Measurements from ENCODE around the gene CCDC74A. TPM values are rescaled to one million over a fixed set of nuclear protein-coding genes. Genes with fewer than 3 reads are reported as not detected.
"Not testable (repeated sequence)": the region's sequence is repeated elsewhere in the genome, so short reads cannot be mapped to it uniquely, and the experiment has no call there.

Gene CCDC74A
- total RNA-seq = 0.30 TPM

DNA sequence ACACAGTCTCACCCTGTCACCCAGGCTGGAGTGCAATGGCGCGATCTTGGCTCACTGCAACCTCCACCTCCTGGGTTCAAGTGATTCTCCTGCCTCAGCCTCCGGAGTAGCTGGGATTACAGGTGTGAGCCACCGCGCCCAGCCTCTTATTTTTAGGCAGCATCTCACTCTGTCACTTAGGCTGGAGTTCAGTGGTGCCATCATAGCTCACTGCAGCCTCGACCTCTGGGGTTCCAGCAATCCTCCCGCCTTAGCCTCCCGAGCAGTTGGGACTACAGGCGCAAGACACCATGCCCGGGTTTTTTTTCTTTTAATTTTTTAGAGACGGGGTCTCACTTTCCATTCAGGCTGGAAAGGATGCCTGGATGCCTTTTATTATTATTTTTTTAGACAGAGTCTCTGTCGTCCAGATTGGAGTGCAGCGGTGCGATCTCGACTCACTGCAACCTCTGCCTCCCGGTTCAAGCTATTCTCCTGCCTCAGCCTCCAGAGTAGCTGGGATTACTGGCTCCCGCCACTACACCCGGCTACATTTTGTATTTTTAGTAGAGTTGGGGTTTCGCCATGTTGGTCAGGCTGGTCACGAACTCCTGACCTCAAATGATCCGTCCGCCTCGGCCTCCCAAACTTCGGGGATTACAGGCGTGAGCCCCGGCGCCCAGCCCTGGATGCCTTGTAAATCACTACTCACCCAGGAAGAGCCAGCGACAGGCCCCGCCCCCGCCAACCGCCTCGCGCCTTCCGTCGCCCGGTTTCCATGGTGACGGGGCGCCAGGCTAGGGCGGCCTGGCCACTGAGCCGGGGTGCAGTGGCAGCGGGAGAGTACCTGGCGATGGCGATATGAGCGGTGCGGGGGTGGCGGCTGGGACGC, at the start of gene CCDC74A:
TSS of gene CCDC74A (plus strand) at position 758 of the 871 bp plus-strand sequence. CDS start at position 841, 83 bp downstream.
- ATAC-seq = peak; percentile 88
- DNase-seq (ENCODE audit: low spot score) = peak; percentile 59

DNA sequence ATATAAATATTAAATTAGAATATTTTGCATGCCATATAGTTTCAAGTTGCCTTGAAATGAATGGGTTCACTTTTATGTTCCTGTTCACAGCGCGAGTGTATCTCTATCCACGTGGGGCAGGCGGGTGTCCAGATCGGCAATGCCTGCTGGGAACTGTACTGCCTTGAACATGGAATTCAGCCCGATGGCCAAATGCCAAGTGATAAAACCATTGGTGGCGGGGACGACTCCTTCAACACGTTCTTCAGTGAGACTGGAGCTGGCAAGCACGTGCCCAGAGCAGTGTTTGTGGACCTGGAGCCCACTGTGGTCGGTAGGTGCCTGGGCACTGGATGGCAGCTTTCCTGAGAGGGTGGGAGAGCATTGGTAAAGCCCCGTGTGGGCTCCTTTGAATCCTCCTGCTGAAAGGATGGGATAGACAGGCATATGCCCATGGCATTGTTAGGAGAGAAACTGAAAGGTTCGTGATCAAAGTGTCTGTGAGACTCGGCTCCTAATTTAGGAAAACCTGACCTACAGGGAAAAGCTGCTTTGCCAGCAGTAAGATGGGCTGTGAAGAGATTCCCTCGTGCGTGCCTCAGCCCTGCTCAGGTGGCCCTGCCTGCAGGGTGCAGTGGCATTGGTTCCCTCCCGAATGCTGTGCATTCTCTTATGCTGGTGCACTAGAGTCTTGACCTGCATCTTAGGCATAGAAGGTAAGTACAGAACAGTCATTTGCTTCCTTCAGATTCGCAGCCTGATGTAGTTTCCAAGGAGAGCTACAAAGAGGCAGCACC, 49.4 kb upstream of the CCDC74A start:
- not testable (repeated sequence) for DNase-seq (ENCODE audit: low spot score); ATAC-seq

DNA sequence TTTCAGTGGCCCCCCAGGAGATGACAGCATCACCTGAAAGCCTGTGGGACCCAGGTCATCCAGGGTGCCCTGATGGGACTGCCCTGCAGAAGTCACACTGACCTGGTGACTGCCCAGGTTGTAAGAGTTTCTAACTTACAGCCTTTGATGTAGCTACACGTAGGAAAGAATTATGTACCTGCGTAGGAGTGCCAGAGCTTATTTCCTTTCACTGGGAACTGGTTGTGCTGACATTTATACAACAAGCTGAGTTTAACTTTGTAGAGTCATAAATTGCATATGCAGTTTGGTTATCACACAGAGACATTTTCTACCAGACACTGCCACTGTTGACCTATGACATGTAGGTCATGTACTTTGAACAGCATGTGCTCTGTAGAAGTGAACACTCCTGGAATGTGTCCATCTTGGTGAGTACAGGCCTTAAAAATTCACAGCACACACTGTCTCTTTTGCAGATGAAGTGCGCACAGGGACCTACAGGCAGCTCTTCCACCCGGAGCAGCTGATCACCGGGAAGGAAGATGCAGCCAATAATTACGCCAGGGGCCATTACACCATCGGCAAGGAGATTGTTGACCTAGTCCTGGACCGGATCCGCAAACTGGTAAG, 48.7 kb upstream of the CCDC74A start:
- peak; percentile 91 for ATAC-seq
- DNase-seq (ENCODE audit: low spot score) = not testable (repeated sequence)

DNA sequence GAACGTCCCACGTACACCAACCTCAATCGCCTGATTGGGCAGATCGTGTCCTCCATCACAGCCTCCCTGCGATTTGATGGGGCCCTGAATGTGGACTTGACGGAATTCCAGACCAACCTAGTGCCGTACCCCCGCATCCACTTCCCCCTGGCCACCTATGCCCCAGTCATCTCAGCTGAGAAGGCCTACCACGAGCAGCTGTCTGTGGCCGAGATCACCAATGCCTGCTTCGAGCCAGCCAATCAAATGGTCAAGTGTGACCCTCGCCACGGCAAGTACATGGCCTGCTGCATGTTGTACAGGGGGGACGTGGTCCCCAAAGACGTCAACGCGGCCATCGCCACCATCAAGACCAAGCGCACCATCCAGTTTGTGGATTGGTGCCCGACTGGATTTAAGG, 47.3 kb upstream of the CCDC74A start:
- peak; percentile 18 for DNase-seq (ENCODE audit: low spot score)
- not testable (repeated sequence) for ATAC-seq

DNA sequence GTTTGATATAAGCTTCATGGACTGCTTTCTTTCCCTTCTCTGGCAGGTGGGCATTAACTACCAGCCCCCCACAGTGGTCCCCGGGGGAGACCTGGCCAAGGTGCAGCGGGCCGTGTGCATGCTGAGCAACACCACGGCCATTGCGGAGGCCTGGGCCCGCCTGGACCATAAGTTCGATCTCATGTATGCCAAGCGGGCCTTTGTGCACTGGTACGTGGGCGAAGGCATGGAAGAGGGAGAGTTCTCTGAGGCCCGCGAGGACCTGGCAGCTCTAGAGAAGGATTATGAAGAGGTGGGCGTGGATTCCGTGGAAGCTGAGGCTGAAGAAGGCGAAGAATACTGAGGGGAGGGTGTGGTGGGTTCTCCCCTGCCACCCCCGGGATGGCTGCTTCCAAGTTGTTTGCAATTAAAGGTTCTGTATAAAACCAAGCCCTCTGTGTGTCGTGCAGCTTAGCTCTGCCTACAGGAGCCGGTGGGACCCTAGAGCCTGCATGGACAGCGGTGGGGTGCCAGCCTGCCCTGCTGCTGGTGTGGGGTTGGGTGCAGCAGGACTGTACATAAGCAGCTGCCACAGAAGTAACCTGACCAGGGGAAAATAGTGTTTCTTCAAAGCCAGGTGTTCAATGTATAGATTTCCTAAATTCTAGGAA, 45.1 kb upstream of the CCDC74A start:
- not testable (repeated sequence) for DNase-seq (ENCODE audit: low spot score)

DNA sequence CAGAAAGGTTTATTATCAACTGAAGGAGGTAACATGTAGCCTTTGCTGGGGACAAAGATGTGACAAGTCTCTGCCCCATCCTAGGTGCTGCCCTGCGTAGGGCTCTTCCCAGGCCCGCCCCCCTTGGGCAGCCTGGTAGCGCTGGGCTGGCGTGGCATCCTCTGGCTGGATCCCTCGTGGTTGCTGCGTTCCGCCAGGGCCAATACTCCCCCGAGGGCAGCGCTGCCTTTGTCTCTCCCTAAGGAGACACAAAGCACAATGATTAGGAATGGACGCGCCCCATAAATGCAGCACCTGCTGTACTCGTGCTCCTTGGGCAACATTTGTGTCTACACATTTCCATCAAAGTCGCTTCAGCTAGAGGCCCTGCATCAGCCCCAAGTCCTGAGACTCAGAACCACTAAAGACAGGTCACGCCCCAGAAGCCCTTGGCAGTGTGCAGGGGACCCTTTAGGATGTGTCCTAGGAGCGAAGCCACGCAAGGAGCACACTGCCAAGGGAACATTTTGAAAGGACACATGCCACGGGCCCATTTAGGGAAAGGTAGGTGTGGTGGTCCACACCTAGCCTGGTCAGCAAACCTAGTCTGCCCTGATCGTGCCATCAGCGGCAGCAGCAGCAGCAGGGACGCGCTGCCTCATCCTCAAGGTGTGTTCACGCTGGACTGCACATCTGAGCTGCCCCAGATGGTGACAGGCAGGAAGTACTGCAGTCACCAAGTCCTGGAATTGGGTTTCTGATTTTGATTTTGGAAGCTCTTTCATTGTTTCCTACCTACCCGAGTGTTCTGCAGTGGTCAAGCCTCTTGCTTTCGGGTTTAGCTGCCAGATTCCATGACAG, 43.5 kb upstream of the CCDC74A start:
- ATAC-seq; DNase-seq (ENCODE audit: low spot score): not testable (repeated sequence)

More for the DNA sequence above, 45.1 kb upstream of the CCDC74A start:
- not testable (repeated sequence) for ATAC-seq

DNA sequence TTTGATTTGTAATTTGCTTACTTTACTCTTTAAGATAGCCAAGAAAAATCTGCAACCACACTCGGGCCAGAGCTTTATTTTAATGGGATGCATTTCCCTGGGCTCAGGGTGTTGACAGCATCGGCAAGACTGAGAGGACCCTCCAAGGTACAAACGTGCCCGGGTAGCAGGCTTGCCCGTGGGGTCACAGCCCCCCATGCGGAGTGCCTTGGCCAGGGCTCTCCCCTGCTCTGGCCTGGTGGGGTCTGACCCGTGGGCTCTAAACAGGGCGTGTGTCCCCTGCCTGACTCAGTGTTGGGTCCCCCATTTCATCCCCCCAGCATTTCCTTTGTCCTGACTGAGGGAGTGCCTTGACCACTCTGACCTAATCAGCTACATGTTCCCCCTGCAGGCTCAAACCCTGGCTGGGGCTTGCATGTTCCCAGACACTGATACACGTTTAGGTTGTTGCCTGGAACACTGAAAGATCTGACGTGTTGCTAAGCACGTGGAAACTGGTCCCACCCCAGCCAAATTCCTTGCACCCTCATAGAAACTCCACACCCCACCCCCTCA, 42.7 kb upstream of the CCDC74A start:
- not testable (repeated sequence) for DNase-seq (ENCODE audit: low spot score); ATAC-seq

DNA sequence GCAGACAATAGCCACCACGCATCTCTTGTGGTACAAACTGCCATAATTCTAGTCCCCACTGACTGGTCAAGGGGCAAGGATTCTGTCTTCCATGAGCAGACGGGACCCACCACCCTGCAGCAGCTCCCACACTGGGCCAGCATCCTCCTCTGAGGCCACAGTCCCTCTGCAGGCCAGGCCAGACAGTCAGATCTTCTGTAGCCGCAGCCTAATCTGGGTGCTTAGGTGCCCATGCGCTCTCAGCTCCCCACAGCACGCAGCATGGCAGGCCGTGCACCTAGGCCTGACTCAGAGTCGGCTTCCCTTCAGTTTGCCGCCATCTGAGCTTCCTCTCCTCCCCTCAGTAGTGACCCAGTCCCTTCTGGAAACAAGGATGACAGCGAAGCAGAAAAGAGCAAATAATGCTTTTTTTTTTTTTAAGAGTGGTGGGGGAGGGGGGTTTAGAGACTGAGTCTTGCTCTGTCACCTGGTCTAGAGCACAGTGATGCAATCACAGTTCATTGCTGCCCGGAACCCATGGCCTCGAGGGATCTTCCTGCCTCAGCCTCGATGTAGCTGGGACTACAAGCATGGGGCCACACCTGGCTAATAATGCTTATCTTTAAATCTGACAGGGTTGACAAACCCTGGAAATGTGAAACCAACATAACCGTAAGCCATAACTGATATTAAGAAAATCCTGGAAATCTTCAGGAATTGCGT, 41.3 kb upstream of the CCDC74A start:
- not testable (repeated sequence) for DNase-seq (ENCODE audit: low spot score); ATAC-seq

DNA sequence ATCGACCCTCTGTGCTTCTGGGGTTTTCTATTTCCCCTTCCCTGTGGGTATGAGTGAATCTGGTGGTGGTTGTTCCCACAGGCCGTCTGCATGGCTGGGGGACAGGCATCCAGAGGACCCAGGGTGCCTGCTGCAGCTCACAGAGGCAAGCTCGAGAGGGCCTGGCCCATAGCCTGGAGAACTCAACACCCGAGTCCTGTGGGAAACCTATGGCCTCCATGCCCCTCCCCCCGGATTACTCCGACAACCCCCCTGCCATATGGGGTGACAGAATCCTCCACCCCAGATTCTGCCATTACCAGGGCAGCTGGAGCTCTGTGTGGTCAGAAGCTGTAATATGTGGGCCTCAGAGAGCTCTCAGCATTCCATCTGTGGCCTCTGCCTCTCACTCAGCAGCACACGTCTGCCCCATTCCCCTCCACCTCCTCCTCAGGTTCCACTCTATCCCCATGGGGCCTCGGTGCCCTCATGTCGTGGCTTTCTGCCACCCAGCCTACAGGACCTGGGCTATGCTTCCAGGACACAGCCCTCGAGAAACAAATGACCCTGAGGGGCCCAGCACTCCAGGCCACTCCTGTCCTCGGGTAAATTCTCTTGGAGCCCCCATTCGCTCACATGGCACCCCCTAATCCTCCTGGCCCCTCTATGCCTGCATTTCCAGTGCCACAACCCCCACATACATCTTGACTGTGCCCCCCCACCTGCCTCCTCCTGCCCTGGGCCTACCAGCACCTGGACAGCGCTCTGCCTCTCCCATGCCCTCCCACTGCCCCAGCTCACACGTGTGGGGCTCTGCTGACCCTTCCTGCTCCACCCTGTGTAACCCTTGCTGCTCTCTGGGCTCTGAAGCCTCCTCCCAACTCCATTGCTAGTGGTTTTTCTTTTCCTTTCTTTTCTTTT, 39.1 kb upstream of the CCDC74A start:
- ATAC-seq (no peak), DNase-seq (ENCODE audit: low spot score) (no peak)

DNA sequence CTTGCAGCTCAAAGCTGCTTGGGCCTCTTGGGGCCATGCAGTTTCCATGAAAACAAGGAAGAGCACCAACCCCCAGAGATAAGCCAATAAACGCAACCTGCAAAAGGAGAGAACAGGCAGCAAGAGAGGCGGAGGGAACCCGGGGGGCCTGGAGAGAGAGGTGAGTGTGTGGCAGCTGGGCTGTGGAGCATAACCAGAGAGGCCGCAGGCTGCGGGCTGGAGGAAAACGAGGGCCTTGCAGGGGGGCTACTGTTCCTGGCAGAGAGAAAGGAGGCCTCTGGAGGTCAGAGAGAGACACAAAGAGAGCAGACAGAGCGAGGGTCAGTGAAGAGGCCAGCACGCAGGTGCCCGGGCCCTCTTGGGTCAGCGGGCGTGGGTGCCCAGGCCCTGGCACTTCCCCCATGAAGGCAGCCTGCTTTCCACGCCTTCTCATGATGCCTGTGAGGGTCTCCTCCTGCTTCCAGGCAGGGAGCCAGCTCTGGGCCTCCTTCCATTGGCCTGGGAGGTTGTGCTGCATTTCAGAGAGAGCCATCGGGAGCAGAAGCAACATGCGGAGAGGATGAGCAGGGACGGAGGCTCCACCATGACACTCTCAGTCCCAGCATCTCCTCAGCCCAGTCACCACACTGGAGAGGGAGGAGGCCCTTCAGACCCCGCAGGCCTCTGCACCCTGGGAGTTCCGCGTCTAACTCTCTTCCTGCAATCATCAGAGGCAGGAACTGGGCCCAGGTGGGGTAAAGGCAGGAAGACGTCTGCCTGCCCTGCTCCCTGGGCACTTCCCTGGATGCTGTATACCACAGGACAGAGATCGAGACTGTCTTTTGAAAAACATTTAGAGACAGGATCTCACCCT, 36.8 kb upstream of the CCDC74A start:
- ATAC-seq; DNase-seq (ENCODE audit: low spot score): not testable (repeated sequence)

DNA sequence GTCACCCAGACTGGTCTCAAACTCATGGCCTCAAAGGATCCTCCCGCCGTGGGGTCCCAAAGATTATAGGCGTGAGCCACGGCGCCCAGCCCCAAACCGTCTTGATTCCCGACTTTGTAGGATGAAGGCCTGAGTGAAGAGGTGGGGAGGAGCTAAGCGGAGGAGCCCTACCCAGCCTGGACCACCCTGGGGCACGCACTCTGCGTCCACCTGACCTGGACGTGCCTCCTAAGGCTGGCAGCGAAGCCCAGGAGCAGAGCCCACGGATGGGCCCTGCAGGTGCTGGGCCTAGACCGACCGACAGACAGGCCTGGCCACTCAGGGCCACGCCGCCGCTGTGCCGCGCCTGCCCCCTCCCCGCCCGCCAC, 36.2 kb upstream of the CCDC74A start:
- peak; percentile 11 for ATAC-seq
- DNase-seq (ENCODE audit: low spot score) = not testable (repeated sequence)

DNA sequence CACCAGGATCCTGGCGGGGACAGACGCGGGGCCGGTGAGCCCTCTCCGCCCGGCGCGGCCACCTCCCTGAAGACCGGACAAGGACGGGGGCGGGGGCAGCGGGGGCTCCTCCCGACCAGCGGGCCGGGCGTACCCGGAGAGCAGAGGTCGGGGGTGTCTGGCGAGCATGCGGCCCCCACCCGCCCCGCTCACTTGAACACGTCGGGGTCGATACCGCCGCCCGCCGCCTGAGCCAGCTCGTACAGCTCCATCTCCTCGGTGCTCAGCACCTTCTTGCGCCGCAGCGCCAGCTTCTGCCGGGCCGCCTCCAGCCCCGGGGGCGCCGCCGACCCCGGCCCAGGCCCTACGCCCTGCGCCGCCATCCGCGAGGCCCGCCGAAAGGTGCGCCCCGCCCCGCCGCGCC, 35.7 kb upstream of the CCDC74A start, which contains the start of gene MZT2A:
TSS of gene MZT2A (minus strand) at position 383 of the 403 bp plus-strand sequence. CDS start at position 362, 21 bp downstream.
- DNase-seq (ENCODE audit: low spot score) = not testable (repeated sequence)
- peak; percentile 1 for ATAC-seq

DNA sequence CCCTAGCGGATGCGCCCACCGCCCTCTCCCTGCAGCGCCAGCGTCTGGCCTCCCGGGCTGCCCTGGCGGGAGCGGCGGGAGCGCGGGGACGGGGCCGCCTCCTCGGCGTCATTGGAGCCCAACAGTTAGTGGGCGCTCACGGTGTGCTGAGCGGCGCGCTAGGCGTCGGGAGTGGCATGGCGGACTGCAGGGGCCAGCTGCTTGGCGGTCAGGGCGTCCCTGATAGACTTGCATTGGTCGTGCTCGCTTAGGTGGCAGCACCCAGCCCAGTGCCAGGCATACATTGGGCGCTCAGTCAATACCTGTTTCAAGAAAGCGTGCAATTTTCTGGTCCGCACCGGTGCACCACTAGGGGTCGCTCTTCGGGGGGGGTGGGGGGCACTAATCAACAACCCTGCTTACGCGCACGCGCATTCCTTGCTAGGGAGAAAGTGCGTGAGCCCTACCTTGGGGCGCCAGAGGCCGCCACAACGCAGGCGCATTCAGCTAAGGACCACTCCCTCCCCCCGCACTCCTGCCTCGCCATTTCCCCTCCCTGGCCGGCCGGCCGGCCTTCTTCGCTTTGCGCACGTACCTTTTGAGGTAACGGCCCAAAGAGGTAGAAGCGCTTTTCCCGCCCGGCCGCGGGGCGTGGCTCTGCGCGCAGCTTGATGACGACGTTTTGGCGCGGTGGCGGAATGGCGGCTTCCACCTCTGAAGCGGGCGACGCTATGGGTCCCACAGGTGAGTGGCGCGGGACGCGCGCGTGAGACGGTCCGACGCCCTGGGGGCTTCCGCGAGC, 35.1 kb upstream of the CCDC74A start:
- ATAC-seq (peak; percentile 87), DNase-seq (ENCODE audit: low spot score) (peak; percentile 97)

DNA sequence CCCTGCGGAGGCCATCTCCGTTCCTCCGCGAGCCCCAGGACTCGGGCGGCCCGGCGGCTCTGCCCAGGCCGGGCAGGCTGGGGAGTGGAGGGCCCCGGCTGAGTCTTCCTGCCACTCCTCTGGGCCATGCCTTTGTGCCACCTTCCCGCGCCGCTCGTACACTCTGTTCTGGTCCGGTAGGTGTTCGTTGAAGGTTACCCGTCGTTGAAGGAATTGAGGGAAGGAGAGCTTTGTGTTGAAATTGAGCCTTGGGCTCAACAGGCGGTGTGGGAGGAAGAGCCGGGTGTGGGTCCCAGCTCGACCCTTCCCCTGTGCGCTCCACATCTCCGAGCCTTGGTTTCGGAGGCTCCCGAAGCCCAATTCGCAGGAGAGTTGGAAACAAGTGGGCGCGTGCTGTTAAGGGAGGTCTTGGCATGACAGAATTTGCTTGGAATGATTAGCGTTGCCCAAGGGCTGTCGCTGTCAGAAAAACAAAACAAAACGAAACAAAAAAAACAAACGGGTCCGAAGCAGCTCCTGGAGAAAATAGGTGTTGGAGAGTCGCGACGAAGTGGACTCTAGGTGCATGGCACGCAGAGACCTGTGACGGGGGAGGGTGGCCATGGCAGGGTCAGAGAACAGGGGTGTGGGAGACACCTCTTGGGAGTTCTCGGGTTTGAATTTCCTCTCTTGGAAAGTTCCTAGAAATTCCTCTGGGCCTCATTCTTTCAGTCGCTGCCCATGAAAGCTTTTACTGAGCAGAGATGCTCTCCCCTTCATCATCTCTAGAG, 34.3 kb upstream of the CCDC74A start:
- peak; percentile 33 for ATAC-seq
- DNase-seq (ENCODE audit: low spot score) = no peak

DNA sequence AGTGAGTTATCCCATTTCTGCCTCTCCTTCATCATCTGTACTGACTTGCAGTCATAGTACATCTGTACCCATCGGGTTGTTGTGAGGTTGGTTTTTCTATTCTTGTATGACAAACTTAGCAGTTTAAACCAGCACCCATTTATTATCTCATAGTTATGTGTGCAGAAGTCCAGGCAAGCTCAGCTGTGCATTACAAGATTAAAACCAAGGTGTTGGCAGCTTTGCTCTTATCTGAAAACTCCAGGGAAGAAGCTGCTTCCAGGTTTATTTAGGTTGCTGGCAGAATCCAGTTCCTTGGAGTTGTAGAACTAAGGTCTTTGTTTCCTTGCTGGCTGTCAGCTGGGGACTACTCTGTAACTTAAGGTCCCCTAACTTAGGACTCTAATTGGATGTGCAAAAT, 32.2 kb upstream of the CCDC74A start:
- not testable (repeated sequence) for DNase-seq (ENCODE audit: low spot score); ATAC-seq

All from left lobe of liver (tissue), 2 donors.